B cell (primary cell): ENCODE measurements around the gene CRHR2. TPM values are rescaled to one million over a fixed set of nuclear protein-coding genes. Genes with fewer than 3 reads are reported as not detected.

ENCODE experiments used
- ATAC-seq: fragments of 200-7000 bp; cut with Tn5 transposase; one replicate; pipeline ENCODE4 v1.10.0; 2021; ENCODE audit warnings: low read depth, mild to moderate bottlenecking, moderate number of reproducible peaks, moderate library complexity
- CTCF ChIA-PET: fragments of 350-600 bp; sonication (Branson Sonifier 250); formaldehyde crosslinking; loops from one replicate; lab custom pipeline; 2021; ENCODE audit warnings: antibody characterized with exemption, inconsistent platforms; lab: Charles Lee
- POLR2A ChIA-PET: fragments of 350-600 bp; sonication (Branson Sonifier 250); formaldehyde crosslinking; loops from one replicate; lab custom pipeline; 2021; ENCODE audit warnings: antibody characterized with exemption; lab: Charles Lee
- DNase-seq: peaks from one replicate; pipeline ENCODE4 v3.0.0; 2013
- H2AFZ ChIP-seq: 2 replicates; pipeline ENCODE4 v1.6.1; 2012; ENCODE audit warnings: mild to moderate bottlenecking, low read depth, low read length; ENCODE audit not compliant: insufficient read depth, poor library complexity, severe bottlenecking
- H3K27ac ChIP-seq, 2 donors: 1 replicate in 1 of 2; 2 replicates in 1 of 2; pipeline ENCODE4 v1.5.1; 2012 to 2013; ENCODE audit warnings: low read length in 2 of 2, mild to moderate bottlenecking in 2 of 2, moderate library complexity in 1 of 2
- H3K27me3 ChIP-seq, 4 experiments: fragments of 200-600 bp in 1 of 4; sonication (generic) in 1 of 4; replicated peaks in 1 of 4; 1 replicate in 2 of 4; 2 replicates in 2 of 4; pipeline versions ENCODE4 v1.6.1 to v1.7.0; 2013 to 2016; ENCODE audit warnings: low read length in 3 of 4, mild to moderate bottlenecking in 2 of 4, mixed read lengths in 1 of 4, moderate library complexity in 1 of 4; ENCODE audit not compliant: insufficient read depth in 4 of 4, control insufficient read depth in 3 of 4; ENCODE audit errors: control extremely low read depth in 1 of 4
- H3K36me3 ChIP-seq, 2 experiments: replicated peaks in 1 of 2; 1 replicate in 1 of 2; 2 replicates in 1 of 2; pipeline versions ENCODE4 v1.6.1 to v1.7.1; 2013; ENCODE audit warnings: low read length in 1 of 2; ENCODE audit not compliant: insufficient read depth in 2 of 2, control insufficient read depth in 1 of 2; ENCODE audit errors: control extremely low read depth in 1 of 2, extremely low read depth in 1 of 2
- H3K4me1 ChIP-seq, 2 donors: fragments of 200-600 bp in 1 of 2; sonication (generic) in 1 of 2; 1 replicate in 1 of 2; 2 replicates in 1 of 2; pipeline versions ENCODE4 v1.5.1 to v1.6.1; 2013 to 2017; ENCODE audit warnings: low read length in 2 of 2; ENCODE audit not compliant: control insufficient read depth in 2 of 2, insufficient read depth in 2 of 2
- H3K4me2 ChIP-seq: replicated peaks from 2 replicates; pipeline ENCODE3; 2012; ENCODE audit warnings: mild to moderate bottlenecking, low read depth, low read length; ENCODE audit not compliant: poor library complexity, severe bottlenecking
- H3K4me3 ChIP-seq, 5 experiments: fragments of 200-600 bp in 1 of 5; sonication (generic) in 1 of 5; 1 replicate in 3 of 5; 2 replicates in 2 of 5; pipeline versions ENCODE4 v1.5.1 to v1.7.0; 2011 to 2016; ENCODE audit warnings: low read length in 4 of 5, mild to moderate bottlenecking in 4 of 5, low read depth in 2 of 5, control low read depth in 1 of 5, moderate library complexity in 1 of 5; ENCODE audit not compliant: insufficient read depth in 1 of 5; ENCODE audit errors: control extremely low read depth in 1 of 5, extremely low read depth in 1 of 5
- H3K79me2 ChIP-seq: fragments of 200-600 bp; sonication (generic); one replicate; pipeline ENCODE4 v1.6.0; 2016; ENCODE audit warnings: low read length; ENCODE audit not compliant: control insufficient read depth, insufficient read depth
- H3K9ac ChIP-seq: fragments of 200-600 bp; sonication (generic); 2 replicates; pipeline ENCODE4 v1.6.1; 2017; ENCODE audit warnings: mild to moderate bottlenecking, low read length, moderate library complexity
- H3K9me3 ChIP-seq, 3 donors: one replicate each; pipeline versions ENCODE4 v1.6.1 to v1.7.1; 2013; ENCODE audit warnings: low read length in 2 of 3; ENCODE audit not compliant: control insufficient read depth in 2 of 3, insufficient read depth in 1 of 3; ENCODE audit errors: control extremely low read depth in 1 of 3
- H4K20me1 ChIP-seq: 2 replicates; pipeline ENCODE4 v1.6.0; 2012; ENCODE audit warnings: mild to moderate bottlenecking, low read length; ENCODE audit not compliant: insufficient read depth, control insufficient read depth, poor library complexity, severe bottlenecking
- H3K27ac Mint-ChIP-seq: one replicate; pipeline ENCODE4 v1.8.0; 2021; ENCODE audit warnings: mixed read lengths
- H3K27me3 Mint-ChIP-seq: one replicate; pipeline ENCODE4 v1.8.0; 2021; ENCODE audit warnings: mixed read lengths
- H3K4me1 Mint-ChIP-seq: one replicate; pipeline ENCODE4 v1.8.0; 2021; ENCODE audit warnings: mixed read lengths
- H3K4me3 Mint-ChIP-seq: one replicate; pipeline ENCODE4 v1.8.0; 2021; ENCODE audit warnings: mixed read lengths
- H3K9me3 Mint-ChIP-seq: one replicate; pipeline ENCODE4 v1.8.0; 2022; ENCODE audit warnings: mixed read lengths; ENCODE audit not compliant: insufficient read depth
- CTCF ChIP-seq: fragments of 200-600 bp; IDR thresholded peaks from one replicate; pipeline ENCODE4 v1.8.0; 2022; ENCODE audit warnings: antibody characterized with exemption, mild to moderate bottlenecking
- EZH2 ChIP-seq: IDR thresholded peaks from 2 replicates; pipeline ENCODE4 v1.6.1; 2012; ENCODE audit warnings: borderline replicate concordance, low read depth, mild to moderate bottlenecking, moderate library complexity, low read length; ENCODE audit not compliant: insufficient read depth, poor library complexity, severe bottlenecking
- WGBS: methylation state at CpG from one replicate; pipeline ENCODE4 v1.1.5; 2013; ENCODE audit warnings: missing lambda C conversion rate; ENCODE audit not compliant: insufficient coverage; 5-methylcytosine and 5-hydroxymethylcytosine counted together
- intact Hi-C: fragments of 100-400 bp; cut with micrococcal nuclease; formaldehyde crosslinking; loops from one replicate; pipeline ENCODE4 v1.10.0; 2022
- polyA plus RNA-seq: library from polyadenylated mRNA; depleted of rRNA; stranded (reverse); fragments of >200 nt; gene quantifications from 2 replicates; pipeline ENCODE4 v1.2.3, GENCODE V29; 2012
- total RNA-seq, 2 donors: library from RNA; stranded (reverse); fragments of 120-200 nt in 1 of 2; gene quantifications; 1 replicate in 1 of 2; 2 replicates in 1 of 2; pipeline versions ENCODE4 v1.2.3 to v1.2.4, GENCODE V29; 2013 to 2022

CRHR2 gene
- total and polyA plus RNA-seq, 2 donors (not counting 1 experiment from before 2014, with no cell fraction given), result not detected

- H3K4me1 ChIP-seq, result no peaks in the 10 kb centered on the region
- H3K79me2 ChIP-seq, result no peaks in the 10 kb centered on the region
- no peak overlapping the region for H3K27ac ChIP-seq
- no peak overlapping the region for H3K4me3 ChIP-seq
- WGBS, result 100% methylated on average over 1 of the region's 2 CpGs
- H3K9ac ChIP-seq, result no peak overlapping the region
- no peaks in the 10 kb centered on the region for H3K9me3 Mint-ChIP-seq
- no peaks in the 10 kb centered on the region for H3K9me3 ChIP-seq
- no peaks in the 10 kb centered on the region for H4K20me1 ChIP-seq
- CTCF ChIA-PET, result no interaction called here
- no peaks in the 10 kb centered on the region for H3K4me1 Mint-ChIP-seq
- no peak overlapping the region for H3K27ac Mint-ChIP-seq
- H2AFZ ChIP-seq, result no peak overlapping the region
- intact Hi-C loops, result no loop called here
- no peak for TF ChIP-seq CTCF
- no peak for TF ChIP-seq EZH2
- no peaks in the 10 kb centered on the region for H3K27me3 ChIP-seq
- DNase-seq, result no peak
- peaks cover 2% of the 10 kb centered on the region for H3K27me3 Mint-ChIP-seq
- POLR2A ChIA-PET, result no interaction called here
- no peak overlapping the region for H3K4me2 ChIP-seq
- H3K4me3 Mint-ChIP-seq, result no peak overlapping the region
- ATAC-seq, result no peak
- H3K36me3 ChIP-seq, result no peaks in the 10 kb centered on the region
Measured at GRCh38 chr7:30657131-30657530, 25.1 kb downstream of the CRHR2 start.

GRCh38 chr7:30656006-30656957 lies 26.0 kb downstream of the CRHR2 start:
- intact Hi-C loops, result no loop called here

More at GRCh38 chr7:30656006-30656957, 26.0 kb downstream of the CRHR2 start:
- Histone ChIP-seq H3K4me3 (no peak overlapping the region), H3K79me2 (no peaks in the 10 kb centered on the region), H3K4me1 (no peaks in the 10 kb centered on the region), H3K9ac (no peak overlapping the region), H4K20me1 (no peaks in the 10 kb centered on the region), H3K27me3 (no peaks in the 10 kb centered on the region), H2AFZ (no peak overlapping the region), H3K27ac (no peak overlapping the region), H3K36me3 (no peaks in the 10 kb centered on the region), H3K4me2 (no peak overlapping the region), H3K9me3 (no peaks in the 10 kb centered on the region)
- Mint-ChIP-seq H3K9me3 (no peaks in the 10 kb centered on the region), H3K4me1 (no peaks in the 10 kb centered on the region), H3K27ac (no peak overlapping the region), H3K4me3 (no peak overlapping the region), H3K27me3 (no peaks in the 10 kb centered on the region)
- TF ChIP-seq CTCF, result no peak
- no peak for TF ChIP-seq EZH2
- CTCF ChIA-PET, result no interaction called here
- ATAC-seq (no peak), DNase-seq (no peak)
- WGBS, result 50% methylated on average over 12 of the region's 21 CpGs
- POLR2A ChIA-PET, result no interaction called here
